C4-2B (cell line): ENCODE data around the gene MALAT1.

Experiments used
- CTCF ChIP-seq: fragments of 450-650 bp; conservative IDR thresholded peaks from 2 replicates; pipeline ENCODE4 v1.5.1; 2017; ENCODE audit warnings: mild to moderate bottlenecking
- ZFX ChIP-seq: fragments of 450-650 bp; IDR thresholded peaks from 2 replicates; pipeline ENCODE4 v1.6.1; 2017

GRCh38 chr11:65501472-65502273 is 2.8 kb downstream of the MALAT1 start:
- TF ChIP-seq CTCF (no peak), ZFX (no peak)
